Left ventricle myocardium inferior (tissue), 1 donor: ENCODE results near the gene KCND3. TPM values are rescaled to one million over a fixed set of nuclear protein-coding genes. Genes with fewer than 3 reads are reported as not detected.

Experiments
- DNase-seq: peaks from one replicate; pipeline ENCODE4 v3.0.0-alpha.2; 2020
- H3K27ac ChIP-seq: fragments of 200-600 bp; replicated peaks from 2 replicates; pipeline ENCODE4 v1.8.0; 2021
- H3K27me3 ChIP-seq: fragments of 200-600 bp; 2 replicates; pipeline ENCODE4 v1.8.0; 2021; ENCODE audit warnings: low read depth
- H3K36me3 ChIP-seq: fragments of 200-600 bp; 2 replicates; pipeline ENCODE4 v1.8.0; 2021
- H3K4me1 ChIP-seq: fragments of 200-600 bp; 2 replicates; pipeline ENCODE4 v1.8.0; 2021
- H3K4me3 ChIP-seq: fragments of 200-600 bp; 2 replicates; pipeline ENCODE4 v1.8.0; 2021; ENCODE audit warnings: mild to moderate bottlenecking, moderate library complexity
- H3K9me3 ChIP-seq: fragments of 200-600 bp; replicated peaks from 2 replicates; pipeline ENCODE4 v1.8.0; 2021
- CTCF ChIP-seq: fragments of 200-600 bp; IDR thresholded peaks from 2 replicates; pipeline ENCODE4 v1.8.0; 2021; ENCODE audit warnings: antibody characterized with exemption, mild to moderate bottlenecking, borderline replicate concordance
- intact Hi-C: fragments of 100-400 bp; cut with micrococcal nuclease; formaldehyde crosslinking; loops from one replicate; pipeline ENCODE4 v1.11.0; 2022
- total RNA-seq: library from RNA; stranded (reverse); fragmentation: NEBNext Ultra II Directional; extraction: Animal tissue kit (Norgen Biotek cat#: 25700); gene quantifications from one replicate; pipeline ENCODE4 v1.2.1, GENCODE V29; 2021
- donor health status: DM: no; HTN: yes; CAD: no; lungs with severe emphysema.

The KCND3 gene
- total RNA-seq, 1 donor from 2014 or later = 19.2 TPM

- Histone ChIP-seq H3K27me3 (no peaks in the 10 kb centered on the region), H3K4me1 (peaks cover 81% of the 10 kb centered on the region), H3K9me3 (no peaks in the 10 kb centered on the region), H3K4me3 (no peak overlapping the region), H3K36me3 (no peaks in the 10 kb centered on the region), H3K27ac (no peak overlapping the region)
- DNase-seq = no peak
- intact Hi-C loops = no loop called here
- TF ChIP-seq CTCF = no peak
These were observed 82.1 kb downstream of the KCND3 start for GRCh38 chr1:111907321-111907720.

GRCh38 chr1:111906816-111907215 is 82.7 kb downstream of the KCND3 start:
- no peak for DNase-seq
- intact Hi-C loops = no loop called here
- TF ChIP-seq CTCF = no peak
- Histone ChIP-seq H3K27ac (no peak overlapping the region), H3K27me3 (no peaks in the 10 kb centered on the region), H3K4me3 (no peak overlapping the region), H3K9me3 (no peaks in the 10 kb centered on the region), H3K36me3 (no peaks in the 10 kb centered on the region), H3K4me1 (peaks cover 80% of the 10 kb centered on the region)

- Histone ChIP-seq H3K9me3 (no peaks in the 10 kb centered on the region), H3K27me3 (no peaks in the 10 kb centered on the region), H3K36me3 (no peaks in the 10 kb centered on the region), H3K4me3 (no peak overlapping the region), H3K4me1 (peaks cover 76% of the 10 kb centered on the region), H3K27ac (no peak overlapping the region)
- DNase-seq = no peak
- no peak for TF ChIP-seq CTCF
- intact Hi-C loops = no loop called here
These were observed 83.4 kb downstream of the KCND3 start for GRCh38 chr1:111906111-111906510.

GRCh38 chr1:111904478-111905218 is 84.8 kb downstream of the KCND3 start:
- Histone ChIP-seq H3K36me3 (no peaks in the 10 kb centered on the region), H3K9me3 (no peaks in the 10 kb centered on the region), H3K4me1 (peaks cover 62% of the 10 kb centered on the region), H3K27ac (peak overlapping the region; percentile 79), H3K4me3 (peak overlapping the region; percentile 33), H3K27me3 (no peaks in the 10 kb centered on the region)
- intact Hi-C loops = no loop called here
- DNase-seq = peak; percentile 38
- no peak for TF ChIP-seq CTCF

GRCh38 chr1:111903871-111904449 is 85.5 kb downstream of the KCND3 start:
- no peak for TF ChIP-seq CTCF
- H3K4me3 ChIP-seq = peak overlapping the region; percentile 33
- no peaks in the 10 kb centered on the region for H3K9me3 ChIP-seq
- H3K4me1 ChIP-seq = peaks cover 58% of the 10 kb centered on the region
- DNase-seq = no peak
- H3K27ac ChIP-seq = peak overlapping the region; percentile 79
- no peaks in the 10 kb centered on the region for H3K27me3 ChIP-seq
- intact Hi-C loops = no loop called here
- no peaks in the 10 kb centered on the region for H3K36me3 ChIP-seq
